ENCODE data around the gene CEP72. TPM values are rescaled to one million over a fixed set of nuclear protein-coding genes. Genes with fewer than 3 reads are reported as not detected.
"Not testable (repeated sequence)": the region's sequence is repeated elsewhere in the genome, so short reads cannot be mapped to it uniquely, and the experiment has no call there.

CEP72 gene
- total and polyA plus RNA-seq, 11 donors = 0.58 to 4.1 (median 1.6) TPM

DNA sequence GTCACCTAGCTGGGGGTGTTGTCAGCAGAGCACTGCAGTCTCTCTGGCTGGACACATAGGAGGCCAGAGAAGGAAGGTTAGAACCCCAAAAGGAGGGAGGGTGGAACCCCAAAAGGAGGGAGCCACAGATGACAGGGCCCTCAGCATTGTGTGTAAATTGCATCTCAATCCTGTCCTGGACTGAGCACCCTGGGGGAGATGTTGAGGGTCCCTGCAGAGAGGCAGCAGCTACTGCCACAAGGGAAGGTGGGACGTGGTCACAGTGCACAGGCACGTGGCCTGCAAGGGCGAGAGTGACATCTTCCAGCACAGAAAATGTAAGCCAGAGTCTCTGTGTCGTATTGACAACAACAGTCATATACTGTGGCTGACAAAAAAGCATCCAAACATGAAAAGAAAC, 36.5 kb upstream of the CEP72 start:
- ATAC-seq = no peak
- Histone ChIP-seq H3K9me3 (peaks cover 0 to 36% (median 23%) of the 10 kb centered on the region in 12 donors), H3K4me1 (no peaks in the 10 kb centered on the region), H3K36me3 (no peaks in the 10 kb centered on the region), H3K27ac (no peak overlapping the region), H3K27me3 (peaks cover 0 to 43% (median 12%) of the 10 kb centered on the region in 9 donors), H3K4me3 (no peak overlapping the region)
- intact Hi-C loops (cut with DNase I) = no loop called here
- WGBS, 4 donors = 47 to 67% (median 55%) methylated on average over 4 of the region's 4 CpGs
- TF ChIP-seq, protein P1, sequence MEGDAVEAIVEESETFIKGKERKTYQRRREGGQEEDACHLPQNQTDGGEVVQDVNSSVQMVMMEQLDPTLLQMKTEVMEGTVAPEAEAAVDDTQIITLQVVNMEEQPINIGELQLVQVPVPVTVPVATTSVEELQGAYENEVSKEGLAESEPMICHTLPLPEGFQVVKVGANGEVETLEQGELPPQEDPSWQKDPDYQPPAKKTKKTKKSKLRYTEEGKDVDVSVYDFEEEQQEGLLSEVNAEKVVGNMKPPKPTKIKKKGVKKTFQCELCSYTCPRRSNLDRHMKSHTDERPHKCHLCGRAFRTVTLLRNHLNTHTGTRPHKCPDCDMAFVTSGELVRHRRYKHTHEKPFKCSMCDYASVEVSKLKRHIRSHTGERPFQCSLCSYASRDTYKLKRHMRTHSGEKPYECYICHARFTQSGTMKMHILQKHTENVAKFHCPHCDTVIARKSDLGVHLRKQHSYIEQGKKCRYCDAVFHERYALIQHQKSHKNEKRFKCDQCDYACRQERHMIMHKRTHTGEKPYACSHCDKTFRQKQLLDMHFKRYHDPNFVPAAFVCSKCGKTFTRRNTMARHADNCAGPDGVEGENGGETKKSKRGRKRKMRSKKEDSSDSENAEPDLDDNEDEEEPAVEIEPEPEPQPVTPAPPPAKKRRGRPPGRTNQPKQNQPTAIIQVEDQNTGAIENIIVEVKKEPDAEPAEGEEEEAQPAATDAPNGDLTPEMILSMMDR (IDR thresholded peaks at IDR 0.05) = no peak
- no peak for TF ChIP-seq POLR2A (IDR thresholded peaks at IDR 0.05)
- no peak for DNase-seq

DNA sequence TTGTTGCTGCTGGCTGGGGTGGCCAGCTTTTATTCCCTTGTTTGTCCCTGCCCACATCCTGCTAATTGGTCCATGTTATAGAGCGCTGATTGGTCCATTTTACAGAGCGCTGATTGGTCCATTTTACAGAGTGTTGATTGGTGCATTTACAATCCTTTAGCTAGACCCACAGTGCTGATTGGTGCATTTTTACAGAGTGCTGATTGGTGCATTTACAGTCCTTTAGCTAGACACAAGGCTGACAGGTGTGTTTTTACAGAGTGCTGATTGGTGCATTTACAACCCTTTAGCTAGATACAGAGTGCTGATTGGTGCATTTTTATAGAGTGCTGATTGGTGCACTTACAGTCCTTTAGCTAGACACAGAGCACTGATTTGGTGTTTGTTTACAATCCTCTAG, 34.9 kb upstream of the CEP72 start:
- H3K4me3 ChIP-seq; H3K4me1 ChIP-seq; intact Hi-C loops (cut with DNase I); H3K27ac ChIP-seq; H3K36me3 ChIP-seq; DNase-seq; ATAC-seq: not testable (repeated sequence)
- H3K9me3 ChIP-seq = peaks cover 0 to 36% (median 23%) of the 10 kb centered on the region in 12 donors
- WGBS, 4 donors = 91 to 100% (median 98%) methylated on average over 2 of the region's 2 CpGs
- H3K27me3 ChIP-seq = peaks cover 0 to 49% (median 9%) of the 10 kb centered on the region in 9 donors

DNA sequence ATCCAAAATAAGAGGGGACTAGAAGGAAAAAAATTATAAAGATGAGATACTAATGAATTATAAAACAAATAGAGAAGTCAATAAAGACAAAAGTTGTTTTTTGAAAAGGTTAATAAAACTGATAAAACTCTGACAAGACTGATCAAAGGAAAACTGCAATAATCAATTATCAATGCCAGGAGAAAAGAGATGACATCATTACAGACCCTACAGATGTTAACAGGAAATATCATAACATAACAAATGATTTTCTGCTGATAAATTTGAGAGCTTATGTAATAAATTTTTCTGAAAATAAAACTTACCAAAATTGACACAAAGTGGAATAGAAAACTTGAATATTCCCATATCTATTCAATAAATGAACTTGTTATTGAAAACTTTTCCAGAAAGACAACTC, 34.3 kb upstream of the CEP72 start:
- intact Hi-C loops (cut with DNase I) = no loop called here
- H3K27ac ChIP-seq = no peak overlapping the region
- no peaks in the 10 kb centered on the region for H3K36me3 ChIP-seq
- H3K4me1 ChIP-seq = no peaks in the 10 kb centered on the region
- ATAC-seq = no peak
- H3K9me3 ChIP-seq = peaks cover 0 to 36% (median 23%) of the 10 kb centered on the region in 12 donors
- no peak for DNase-seq
- no peak for TF ChIP-seq POLR2A (IDR thresholded peaks at IDR 0.05)
- TF ChIP-seq, protein P1 (IDR thresholded peaks at IDR 0.05) = no peak
- H3K4me3 ChIP-seq = no peak overlapping the region
- peaks cover 0 to 50% (median 9%) of the 10 kb centered on the region in 9 donors for H3K27me3 ChIP-seq

DNA sequence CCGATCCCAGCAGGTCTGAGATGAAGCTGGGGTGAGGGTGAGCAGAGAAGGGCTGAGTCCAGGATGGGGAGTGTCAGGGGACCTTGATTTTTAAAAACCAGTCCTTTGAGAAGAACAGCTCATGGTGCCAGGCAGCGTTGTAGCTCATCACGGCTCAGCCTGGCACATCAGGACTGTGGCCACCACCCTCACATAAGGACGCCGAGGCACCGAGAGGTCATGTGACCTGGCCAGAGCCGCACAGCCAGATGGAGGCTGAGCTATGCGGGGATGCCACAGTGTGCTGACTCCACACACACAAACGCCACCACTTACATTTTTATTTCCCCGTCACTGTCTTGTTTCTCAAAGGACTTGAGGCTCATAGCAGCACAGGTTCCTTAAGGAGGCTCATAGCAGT, 32.9 kb upstream of the CEP72 start:
- no peak for ATAC-seq
- DNase-seq = no peak
- peaks cover 0 to 36% (median 23%) of the 10 kb centered on the region in 12 donors for H3K9me3 ChIP-seq
- no peak for TF ChIP-seq POLR2A (IDR thresholded peaks at IDR 0.05)
- TF ChIP-seq, protein P1 (IDR thresholded peaks at IDR 0.05) = no peak
- H3K36me3 ChIP-seq = no peaks in the 10 kb centered on the region
- no peak overlapping the region for H3K4me3 ChIP-seq
- no peak overlapping the region for H3K27ac ChIP-seq
- WGBS, 4 donors = 70 to 81% (median 78%) methylated on average over 10 of the region's 10 CpGs
- H3K4me1 ChIP-seq = no peaks in the 10 kb centered on the region
- intact Hi-C loops (cut with DNase I) = no loop called here
- H3K27me3 ChIP-seq = peaks cover 0 to 43% (median 9%) of the 10 kb centered on the region in 9 donors

- Histone ChIP-seq H3K27ac (no peak overlapping the region), H3K4me1 (no peaks in the 10 kb centered on the region), H3K9me3 (peaks cover 0 to 36% (median 23%) of the 10 kb centered on the region in 12 donors), H3K4me3 (no peak overlapping the region), H3K27me3 (peaks cover 0 to 43% (median 9%) of the 10 kb centered on the region in 9 donors), H3K36me3 (no peaks in the 10 kb centered on the region)
- 39 to 55% (median 45%) methylated on average over 15 to 17 of the region's 17 CpGs for WGBS, 4 donors
- ATAC-seq (no peak), DNase-seq (no peak)
- TF ChIP-seq, protein P1 (IDR thresholded peaks at IDR 0.05) = no peak
- TF ChIP-seq POLR2A (IDR thresholded peaks at IDR 0.05) = no peak
- intact Hi-C loops (cut with DNase I) = no loop called here
Observed at GRCh38 chr5:579746-580366, 32.3 kb upstream of the CEP72 start.

Data from heart left ventricle (tissue), 16 donors.